ENCODE measurements around the gene TEX53.

Gene TEX53

DNA sequence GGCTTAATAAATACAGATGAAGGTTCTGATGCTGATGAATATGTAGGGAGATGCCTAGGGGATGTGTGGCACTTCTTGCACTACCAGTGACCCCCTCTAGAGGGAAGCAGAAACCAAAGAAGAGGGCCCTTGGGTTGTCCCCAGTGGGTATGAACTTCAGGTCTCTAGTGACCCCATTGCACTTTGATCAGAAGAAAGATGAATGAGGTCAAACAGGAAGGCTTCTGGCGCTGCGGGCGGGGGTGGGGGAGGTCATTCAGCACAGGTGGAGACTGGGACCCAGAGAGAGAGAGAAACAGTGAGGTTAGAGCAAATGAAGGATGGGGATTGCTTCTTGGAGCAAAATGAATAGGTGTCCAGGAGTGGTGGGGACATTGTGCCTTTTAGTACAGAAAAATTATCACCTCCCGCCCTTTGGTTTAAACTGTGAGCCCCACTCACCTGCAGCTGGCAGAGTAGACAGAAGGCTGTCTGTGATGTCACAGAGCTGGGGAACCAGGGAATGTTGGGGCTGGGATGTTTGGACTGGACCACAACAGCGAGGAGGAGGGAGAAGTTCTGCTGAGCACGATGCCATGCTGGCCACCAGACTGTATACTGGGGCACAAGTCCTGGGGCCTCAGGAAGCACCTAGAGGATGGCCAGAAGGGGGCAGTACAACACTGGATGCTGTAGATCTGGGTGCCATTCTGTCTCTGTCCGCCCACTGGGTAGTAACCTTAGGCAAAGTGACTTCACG is 24.2 kb upstream of the TEX53 start, which contains the start of gene TEX48:
TEX48 (minus strand) TSS at position 599 of the 739 bp plus-strand sequence. CDS start 10,469 bp downstream, outside the sequence.
- FAIRE-seq (peak; percentile 85), DNase-seq (ENCODE audit: extremely low spot score, insufficient read length, low read depth) (no peak)

DNA sequence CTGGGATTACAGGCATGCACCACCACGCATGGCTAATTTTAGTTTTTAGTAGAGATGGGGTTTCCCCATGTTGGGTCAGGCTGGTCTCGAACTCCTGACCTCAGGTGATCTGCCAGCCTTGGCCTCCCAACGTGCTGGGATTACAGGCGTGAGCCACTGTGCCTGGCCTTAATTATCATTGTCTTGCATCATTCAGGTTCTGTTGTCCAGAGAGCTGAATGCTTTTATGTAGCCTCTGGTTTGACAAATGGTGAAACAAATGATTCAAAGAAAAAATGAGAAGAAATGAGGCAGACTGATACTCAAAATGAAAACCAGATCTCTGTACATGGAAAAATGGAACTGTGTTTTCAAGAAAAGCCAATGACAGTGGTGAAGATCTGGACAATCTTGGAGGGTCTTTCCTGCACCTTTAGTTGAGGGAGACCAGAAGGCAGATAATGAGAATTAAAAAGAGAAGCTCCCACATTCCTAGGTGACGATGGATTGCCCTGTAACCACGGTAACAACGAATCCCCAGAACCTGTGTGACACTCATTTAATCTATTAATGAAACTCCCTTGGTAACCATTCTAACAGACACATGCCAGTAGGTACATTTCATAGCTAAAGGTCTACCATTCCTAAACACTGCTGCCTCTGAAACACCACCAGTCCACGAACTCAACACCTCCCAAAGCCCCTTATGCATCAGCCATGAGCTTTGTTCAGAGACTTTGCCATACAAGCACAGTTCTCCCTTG is 22.8 kb upstream of the TEX53 start:
- FAIRE-seq, result no peak
- DNase-seq (ENCODE audit: extremely low spot score, insufficient read length, low read depth), result no peak

- DNase-seq (ENCODE audit: extremely low spot score, insufficient read length, low read depth) (no peak), FAIRE-seq (no peak)
Measured at GRCh38 chr9:114678795-114679194, 21.2 kb upstream of the TEX53 start.

DNA sequence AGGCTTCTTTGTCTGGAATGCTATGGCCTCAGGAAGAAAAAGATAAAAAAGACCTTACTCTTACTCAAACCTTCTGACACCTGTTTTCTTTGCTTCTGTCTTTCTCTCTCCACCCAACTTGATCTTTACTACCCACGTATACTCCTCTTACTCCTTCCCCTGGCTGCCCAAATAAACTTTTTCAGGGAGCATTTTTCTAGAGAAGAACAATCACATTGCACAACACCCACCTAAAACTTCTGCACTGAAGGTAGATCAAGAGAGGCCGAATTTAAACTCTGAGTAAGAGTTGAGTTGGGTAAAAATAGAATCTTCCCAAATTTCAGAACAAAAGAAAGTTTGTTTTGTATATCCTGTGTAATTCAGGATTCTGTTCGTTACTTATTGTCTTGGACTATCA is 20.5 kb upstream of the TEX53 start:
- DNase-seq (ENCODE audit: extremely low spot score, insufficient read length, low read depth) (no peak), FAIRE-seq (no peak)

- FAIRE-seq, result no peak
Measured at GRCh38 chr9:114677418-114677817, 19.8 kb upstream of the TEX53 start.

DNA sequence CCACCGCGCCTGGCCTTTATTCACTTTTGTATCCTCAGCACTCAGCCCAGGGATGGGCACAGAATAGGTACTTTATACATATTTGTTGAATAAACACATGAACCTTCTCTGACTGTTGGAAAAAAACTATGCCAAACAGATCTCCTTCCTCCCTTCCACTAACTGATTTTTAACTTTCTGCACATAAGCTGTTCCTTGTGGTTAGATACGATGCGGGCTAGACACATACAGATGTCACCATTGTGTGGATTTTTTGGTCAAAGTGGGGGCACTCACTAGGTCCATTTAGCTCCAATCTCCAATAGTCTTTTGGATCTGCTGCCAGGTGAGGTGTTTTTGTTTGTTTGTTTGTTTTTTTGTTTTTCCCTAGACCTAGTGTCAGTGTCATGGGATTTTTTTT is 19.3 kb upstream of the TEX53 start:
- FAIRE-seq (no peak), DNase-seq (ENCODE audit: extremely low spot score, insufficient read length, low read depth) (no peak)

More at GRCh38 chr9:114677418-114677817, 19.8 kb upstream of the TEX53 start:
- DNase-seq (ENCODE audit: extremely low spot score, insufficient read length, low read depth), result no peak

GRCh38 chr9:114674798-114675540 is 17.4 kb upstream of the TEX53 start:
- no peak for FAIRE-seq
- DNase-seq (ENCODE audit: extremely low spot score, insufficient read length, low read depth), result no peak

DNA sequence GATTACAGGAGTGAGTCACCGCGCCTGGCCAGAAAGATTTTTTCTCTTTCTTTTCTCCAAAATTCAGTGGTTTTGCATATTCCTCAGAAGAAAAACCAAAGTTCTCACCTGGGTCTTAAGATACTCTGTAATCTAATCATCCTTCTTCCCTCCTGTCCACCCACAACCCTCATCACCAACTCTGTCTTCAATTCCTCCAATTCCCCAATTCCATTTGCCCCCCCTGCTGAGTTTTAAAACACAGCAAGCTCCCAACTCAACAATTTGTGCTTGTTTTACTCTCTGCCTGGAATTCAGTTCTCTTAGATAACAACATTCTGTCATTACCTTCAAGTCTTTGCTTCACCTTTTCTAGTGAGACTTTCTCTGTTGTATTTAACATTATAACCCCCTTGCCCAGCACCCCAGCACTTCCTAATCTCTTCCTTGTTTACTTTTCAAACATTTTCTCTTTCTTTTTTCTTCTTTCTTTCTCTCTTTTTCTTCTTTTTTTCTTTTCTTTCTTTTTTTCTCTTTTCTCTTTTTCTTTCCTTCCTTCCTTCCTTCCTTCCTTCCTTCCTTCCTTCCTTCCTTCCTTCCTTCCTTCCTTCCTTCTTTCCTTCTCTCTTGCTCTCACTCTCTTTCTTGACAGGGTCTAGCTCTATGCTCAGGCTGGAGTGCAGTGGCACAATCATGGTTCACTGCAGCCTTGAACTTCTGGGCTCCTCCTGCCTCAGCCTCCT is 16.6 kb upstream of the TEX53 start:
- FAIRE-seq, result no peak

GRCh38 chr9:114671605-114672004 is 14.0 kb upstream of the TEX53 start:
- FAIRE-seq (no peak), DNase-seq (ENCODE audit: extremely low spot score, insufficient read length, low read depth) (no peak)

More for the DNA sequence above, 16.6 kb upstream of the TEX53 start:
- no peak for DNase-seq (ENCODE audit: extremely low spot score, insufficient read length, low read depth)

DNA sequence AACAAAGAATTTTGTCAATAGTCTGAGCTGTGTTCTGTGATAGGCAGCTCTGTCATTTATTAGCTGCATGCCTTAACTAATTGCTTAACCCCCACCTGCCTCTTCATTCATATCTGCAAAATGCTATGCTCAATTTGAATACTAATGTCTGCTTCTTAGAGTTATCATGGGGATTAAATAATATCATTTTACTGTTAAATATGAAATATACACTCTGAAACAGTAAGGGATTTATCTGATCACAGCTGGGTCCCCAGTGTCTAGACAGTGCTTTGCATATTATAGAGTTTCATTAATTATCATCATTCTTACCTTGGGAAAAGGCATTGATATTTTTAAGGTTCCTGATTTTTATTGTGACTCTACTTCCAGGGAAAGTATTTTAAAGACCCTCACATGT is 12.4 kb upstream of the TEX53 start:
- no peak for DNase-seq (ENCODE audit: extremely low spot score, insufficient read length, low read depth)
- FAIRE-seq, result no peak

DNA sequence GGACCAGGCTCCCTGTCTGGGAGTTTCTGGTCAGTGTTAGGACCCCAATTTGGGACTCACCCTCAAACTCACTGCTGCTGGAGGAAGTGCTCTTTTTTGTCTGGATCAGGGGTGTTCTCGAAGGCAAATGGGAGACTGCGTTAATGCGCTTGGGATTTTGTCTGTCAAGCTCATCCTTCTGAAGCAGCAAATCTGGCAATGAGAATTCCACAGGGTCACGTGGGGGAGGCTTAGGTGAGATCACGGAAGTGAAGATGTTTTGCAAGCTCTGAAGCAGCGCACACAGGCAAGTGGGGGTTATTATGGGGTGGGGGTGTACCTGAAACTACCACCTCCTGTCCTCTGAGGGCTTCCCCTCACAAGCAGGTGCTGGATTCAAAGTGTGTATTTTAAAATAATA is 10.5 kb upstream of the TEX53 start:
- FAIRE-seq (no peak), DNase-seq (ENCODE audit: extremely low spot score, insufficient read length, low read depth) (no peak)

- FAIRE-seq (no peak), DNase-seq (ENCODE audit: extremely low spot score, insufficient read length, low read depth) (no peak)
Measured at GRCh38 chr9:114666851-114667250, 9.2 kb upstream of the TEX53 start.

- no peak for FAIRE-seq
- no peak for DNase-seq (ENCODE audit: extremely low spot score, insufficient read length, low read depth)
Measured at GRCh38 chr9:114666401-114666800, 8.8 kb upstream of the TEX53 start.

DNA sequence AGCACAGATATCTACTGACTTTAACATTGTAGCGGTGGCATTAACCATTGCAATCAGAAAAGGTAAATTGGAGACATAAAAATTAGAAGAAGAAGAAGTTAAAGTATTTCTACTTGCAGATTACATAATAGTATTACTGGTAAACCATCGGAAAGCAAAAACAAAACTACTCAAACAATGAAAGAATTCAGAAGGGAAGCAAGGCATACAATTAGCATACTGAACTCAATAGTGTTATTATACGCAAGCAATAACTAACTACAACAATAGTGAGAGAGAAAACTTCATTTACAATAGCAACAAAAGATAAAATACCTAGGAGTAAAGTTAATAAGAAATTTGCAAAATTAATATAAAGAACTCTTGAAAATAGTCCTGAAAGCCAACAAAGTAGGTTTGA is 6.6 kb upstream of the TEX53 start:
- FAIRE-seq, result no peak

DNA sequence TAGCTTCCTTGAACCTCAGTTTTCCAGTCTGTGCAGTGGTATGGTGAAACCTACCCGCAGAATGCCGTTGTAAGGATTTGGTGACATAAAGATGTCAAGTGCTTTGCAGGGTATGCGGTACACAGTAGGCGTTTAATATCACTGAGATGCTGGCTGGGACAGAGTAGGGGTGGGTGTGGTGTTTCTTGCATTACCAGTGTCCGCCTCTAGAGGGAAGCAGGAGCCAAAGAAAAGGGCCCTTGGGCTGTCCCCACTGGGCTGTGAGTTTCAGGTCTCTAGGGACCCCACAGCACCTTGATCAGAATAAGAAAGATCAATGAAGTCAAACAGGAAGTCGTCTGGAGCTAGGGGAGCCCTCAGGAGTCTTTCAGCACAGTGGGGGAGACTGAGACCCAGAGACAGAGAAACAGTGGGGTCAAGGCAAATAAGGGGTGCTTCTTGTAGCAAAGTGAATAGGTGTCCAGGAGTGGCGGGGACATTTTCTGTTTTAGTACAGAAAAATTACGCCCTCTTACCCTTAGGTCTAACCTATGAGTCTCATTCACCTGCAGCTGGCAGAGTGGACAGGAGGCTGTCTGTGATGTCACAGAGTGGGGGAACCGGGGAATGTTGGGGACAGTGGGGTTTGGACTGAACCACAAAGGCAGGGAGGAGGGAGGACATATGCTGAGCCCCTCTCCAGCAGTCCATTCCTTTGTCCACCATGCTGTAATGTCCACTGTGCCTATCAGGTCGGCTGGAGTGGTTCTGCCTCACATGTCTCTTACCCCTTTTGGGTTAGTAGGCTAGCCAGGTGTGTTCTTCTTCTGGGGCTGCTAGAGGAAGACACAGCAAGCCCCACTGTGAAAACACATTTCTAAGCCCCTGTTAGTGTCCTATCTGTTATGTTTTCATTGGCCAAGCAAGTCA is 4.7 kb upstream of the TEX53 start:
- FAIRE-seq, result peak; percentile 36
- DNase-seq (ENCODE audit: extremely low spot score, insufficient read length, low read depth), result peak; percentile 56

More for the DNA sequence above, 6.6 kb upstream of the TEX53 start:
- no peak for DNase-seq (ENCODE audit: extremely low spot score, insufficient read length, low read depth)

DNA sequence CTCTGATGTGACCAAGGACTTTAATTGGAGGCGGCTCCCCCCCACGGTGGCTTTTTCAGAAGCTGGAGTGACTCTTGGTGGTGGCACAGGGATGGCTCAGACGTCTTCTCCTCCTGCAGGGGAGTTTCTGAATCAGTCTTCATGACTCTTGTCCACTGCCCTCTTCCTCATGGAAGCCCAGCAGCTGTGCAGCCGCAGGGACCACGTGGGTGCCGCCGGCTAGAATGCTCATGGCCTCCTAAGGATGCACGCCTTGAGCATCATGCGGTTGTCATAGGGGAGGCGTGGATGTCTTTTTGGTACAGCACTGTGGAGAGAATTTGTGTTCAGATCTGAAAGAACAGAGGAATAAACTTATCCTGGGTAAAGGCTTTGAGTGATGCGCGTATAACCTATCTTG is 1.3 kb downstream of the TEX53 start:
- DNase-seq (ENCODE audit: extremely low spot score, insufficient read length, low read depth), result no peak
- FAIRE-seq, result no peak

GRCh38 chr9:114655689-114656088 is 1.9 kb downstream of the TEX53 start:
- no peak for FAIRE-seq
- no peak for DNase-seq (ENCODE audit: extremely low spot score, insufficient read length, low read depth)

GRCh38 chr9:114653556-114654159 is 3.9 kb downstream of the TEX53 start:
- FAIRE-seq, result peak; percentile 46

More at GRCh38 chr9:114653556-114654159, 3.9 kb downstream of the TEX53 start:
- peak; percentile 50 for DNase-seq (ENCODE audit: extremely low spot score, insufficient read length, low read depth)

All from GM18507 (cell line).